GM19438 (cell line): Measurements from ENCODE around the gene DAAM1.

Experiments used
- ATAC-seq: cut with Tn5 transposase; IDR thresholded peaks from one replicate; pipeline ENCODE4 v1.9.1; 2021; ENCODE audit warnings: low read depth; ENCODE audit not compliant: unreplicated experiment

DAAM1 gene

DNA sequence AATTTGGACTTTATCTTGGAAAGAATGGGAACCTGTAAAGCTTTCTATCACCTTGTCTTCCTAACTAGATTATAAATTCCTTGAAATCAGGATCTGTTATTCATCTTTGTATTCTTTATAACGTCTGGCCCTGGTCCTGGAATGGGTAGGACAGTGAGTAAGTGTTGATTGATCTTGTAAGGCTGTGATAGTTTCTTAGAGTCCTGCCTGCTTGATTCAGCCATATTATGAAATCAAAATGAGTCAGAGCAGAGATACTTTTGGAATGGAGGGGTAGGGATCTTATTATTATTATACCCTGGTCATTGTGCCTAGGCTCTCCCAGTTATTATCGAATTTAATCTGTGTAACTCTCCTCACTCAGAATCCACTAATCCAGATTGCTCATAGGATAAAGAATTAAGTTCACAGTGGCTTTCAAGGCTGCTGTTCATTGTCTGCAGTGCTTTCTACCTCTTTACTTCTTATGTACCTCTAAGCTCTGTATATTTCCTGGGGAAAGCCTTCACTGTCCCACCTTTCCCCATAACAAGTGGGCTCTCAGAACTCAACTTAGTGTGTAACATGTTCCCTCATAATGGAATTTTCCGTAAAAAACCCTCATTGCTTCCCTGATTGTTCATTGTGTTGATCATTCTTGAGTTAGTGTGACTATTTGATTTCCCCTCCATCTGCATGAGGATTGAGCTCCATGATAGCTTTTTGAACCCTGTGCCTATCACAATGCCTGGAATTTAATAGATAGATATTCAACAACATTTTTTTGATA, 93.3 kb downstream of the DAAM1 start:
- no peak for ATAC-seq

- ATAC-seq: no peak
These were observed 93.9 kb downstream of the DAAM1 start for GRCh38 chr14:59282378-59282765.

- ATAC-seq: no peak
These were observed 94.9 kb downstream of the DAAM1 start for GRCh38 chr14:59283361-59283760.

- no peak for ATAC-seq
These were observed 95.6 kb downstream of the DAAM1 start for GRCh38 chr14:59284059-59284458.

- no peak for ATAC-seq
These were observed 103.6 kb downstream of the DAAM1 start for GRCh38 chr14:59292028-59292427.

GRCh38 chr14:59292921-59293534, 104.6 kb downstream of the DAAM1 start:
- no peak for ATAC-seq

DNA sequence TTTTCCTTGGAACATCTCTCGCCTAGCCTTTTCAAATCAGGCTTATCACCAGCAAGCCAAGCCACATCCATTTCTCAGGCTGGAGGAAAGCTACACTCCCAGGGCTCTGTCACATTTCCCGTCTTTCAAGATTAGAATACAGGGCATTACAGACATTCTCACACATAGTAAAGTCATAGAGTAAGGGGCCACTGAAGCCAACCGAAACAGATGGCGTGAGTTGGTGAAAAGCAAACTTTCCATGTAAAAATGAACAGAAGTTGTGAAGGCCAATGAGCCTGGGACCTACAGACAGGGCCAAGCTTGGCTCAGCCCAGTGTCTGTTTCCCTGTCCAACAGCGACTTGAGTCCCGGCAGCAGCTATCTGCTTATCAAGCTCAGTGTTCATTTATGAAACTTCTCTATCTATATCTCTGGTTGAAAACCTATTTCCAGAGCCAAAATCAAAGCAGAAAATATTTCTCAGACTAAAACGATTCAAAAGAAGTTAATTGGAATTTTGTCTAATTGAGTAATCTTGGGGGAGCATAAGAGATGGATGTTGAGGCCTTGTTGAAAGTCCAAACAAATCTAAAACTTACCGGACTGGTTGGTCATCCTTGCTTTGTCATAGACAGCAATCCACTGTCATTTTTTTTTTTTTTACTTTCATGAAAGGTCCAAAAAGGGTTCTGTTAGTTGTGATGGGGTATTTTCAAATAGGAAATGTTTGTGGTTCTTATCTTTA, 105.6 kb downstream of the DAAM1 start:
- ATAC-seq: no peak

DNA sequence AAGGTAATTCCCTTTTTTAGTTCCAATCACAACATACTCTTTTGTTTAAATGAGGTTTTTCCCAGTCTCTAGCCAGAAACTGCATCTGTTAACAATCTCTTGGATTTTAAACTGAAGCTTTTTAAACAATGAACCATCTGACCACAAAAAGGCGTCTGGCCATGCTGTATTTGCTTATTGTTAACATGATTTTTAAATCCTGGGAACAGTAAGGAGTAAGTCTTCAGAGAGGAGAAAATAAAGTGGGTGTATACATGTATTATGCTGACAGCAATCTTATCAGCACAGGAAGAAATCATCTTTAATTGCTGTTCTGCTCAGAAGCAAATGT, 106.2 kb downstream of the DAAM1 start:
- no peak for ATAC-seq

- no peak for ATAC-seq
These were observed 107.5 kb downstream of the DAAM1 start for GRCh38 chr14:59295951-59296350.

GRCh38 chr14:59296508-59296907, 108.0 kb downstream of the DAAM1 start:
- no peak for ATAC-seq

- ATAC-seq: no peak
These were observed 108.8 kb downstream of the DAAM1 start for GRCh38 chr14:59297071-59297776.

DNA sequence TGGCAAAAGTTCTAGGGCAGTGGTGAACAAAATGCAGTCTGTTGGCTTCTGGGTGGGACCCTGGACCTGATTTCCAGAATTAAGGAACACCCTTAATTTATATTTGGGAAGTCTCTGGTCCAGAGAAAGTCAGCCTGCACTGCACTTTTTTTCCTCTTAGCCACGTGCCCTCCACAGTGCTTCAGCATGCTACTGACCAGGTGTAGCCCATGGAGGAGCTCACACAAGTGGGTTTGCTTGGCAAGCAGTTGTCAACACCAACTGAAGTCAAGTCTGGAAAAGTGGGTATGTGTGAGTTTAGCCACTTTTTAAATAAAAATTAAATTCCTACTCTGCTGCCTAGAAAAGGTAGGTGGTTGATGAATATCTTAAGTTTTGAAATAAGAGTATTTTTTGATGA, 111.3 kb downstream of the DAAM1 start:
- no peak for ATAC-seq

- no peak for ATAC-seq
These were observed 112.9 kb downstream of the DAAM1 start for GRCh38 chr14:59301354-59301753.

- ATAC-seq: no peak
These were observed 113.8 kb downstream of the DAAM1 start for GRCh38 chr14:59302313-59302712.

GRCh38 chr14:59303216-59303615, 114.7 kb downstream of the DAAM1 start:
- ATAC-seq: no peak

DNA sequence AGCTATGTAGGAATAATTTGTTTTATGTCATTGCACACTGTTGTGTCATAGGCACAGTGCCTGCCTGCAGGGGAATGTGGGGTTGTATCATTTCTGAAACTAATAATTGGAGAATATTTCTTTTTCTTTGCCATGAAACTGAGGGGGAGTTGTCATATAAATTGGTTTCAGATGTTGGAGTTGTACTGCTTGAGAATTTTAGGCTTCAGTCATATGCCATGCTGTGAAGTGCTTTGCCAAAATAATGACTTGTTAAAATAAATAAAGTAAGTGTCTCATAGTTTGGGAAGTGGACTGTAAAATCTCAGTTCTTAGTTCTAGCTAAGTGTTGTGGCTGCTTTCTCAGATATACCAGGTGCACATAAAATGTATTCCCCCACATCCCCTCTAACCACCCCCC, 116.8 kb downstream of the DAAM1 start:
- ATAC-seq: no peak

GRCh38 chr14:59305836-59306555, 117.5 kb downstream of the DAAM1 start:
- ATAC-seq: no peak

DNA sequence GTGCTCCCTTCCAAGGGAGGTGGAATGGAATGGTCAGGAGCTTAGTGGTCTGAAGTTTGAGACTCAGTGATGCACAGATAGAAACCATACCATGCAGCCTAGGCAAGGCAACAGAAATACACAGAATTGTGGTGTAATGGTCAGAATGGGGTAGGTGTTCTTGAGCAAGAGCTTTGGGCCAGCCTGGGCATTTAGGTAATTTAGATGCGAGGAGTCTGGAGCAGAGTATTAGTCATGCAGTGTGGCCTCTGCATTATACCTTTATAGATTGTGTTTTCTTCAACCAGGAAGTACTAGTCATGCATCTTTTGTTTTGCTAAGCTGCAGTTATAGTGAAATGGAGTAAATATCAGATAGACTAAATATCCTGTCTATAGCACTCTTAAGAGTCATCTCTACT, 118.3 kb downstream of the DAAM1 start:
- no peak for ATAC-seq

- no peak for ATAC-seq
These were observed 119.6 kb downstream of the DAAM1 start for GRCh38 chr14:59308086-59308485.

- no peak for ATAC-seq
These were observed 120.2 kb downstream of the DAAM1 start for GRCh38 chr14:59308673-59309072.
